Activated T-helper 2 cell treated with anti-CD3 and anti-CD28 coated beads, Interferon-gamma antibody, Interleukin-2, Interleukin-4, amounts not matched to agents 10 μg/mL and 5 μg/mL and 100 μg/mL, durations not matched to agents 14 hours and 24 hours and 36 hours (primary cell): Measurements from ENCODE around the gene ANXA3. TPM values are rescaled to one million over a fixed set of nuclear protein-coding genes. Genes with fewer than 3 reads are reported as not detected.

Experiments
- DNase-seq: peaks from one replicate; pipeline ENCODE4 v3.0.0; 2021; ENCODE audit warnings: low spot score
- H3K27ac Mint-ChIP-seq: one replicate; pipeline ENCODE4 v1.8.0; 2021; ENCODE audit warnings: mixed read lengths
- H3K27me3 Mint-ChIP-seq: one replicate; pipeline ENCODE4 v1.8.0; 2021; ENCODE audit warnings: low read depth, mixed read lengths
- H3K36me3 Mint-ChIP-seq: one replicate; pipeline ENCODE4 v1.8.0; 2021; ENCODE audit warnings: low read depth, mixed read lengths
- H3K4me1 Mint-ChIP-seq: one replicate; pipeline ENCODE4 v1.8.0; 2021; ENCODE audit warnings: low read depth, mixed read lengths
- H3K4me3 Mint-ChIP-seq: one replicate; pipeline ENCODE4 v1.8.0; 2021; ENCODE audit warnings: low read depth, mild to moderate bottlenecking, moderate library complexity, mixed read lengths
- H3K9me3 Mint-ChIP-seq: one replicate; pipeline ENCODE4 v1.8.0; 2021; ENCODE audit warnings: mixed read lengths
- intact Hi-C: fragments of 100-400 bp; cut with micrococcal nuclease; formaldehyde crosslinking; loops from one replicate; pipeline ENCODE4 v1.15.1; 2023
- total RNA-seq: library from RNA; stranded (reverse); gene quantifications from 2 replicates; pipeline ENCODE4 v1.2.3, GENCODE V29; 2022

The ANXA3 gene
- total RNA-seq, 1 donor from 2014 or later: not detected

DNA sequence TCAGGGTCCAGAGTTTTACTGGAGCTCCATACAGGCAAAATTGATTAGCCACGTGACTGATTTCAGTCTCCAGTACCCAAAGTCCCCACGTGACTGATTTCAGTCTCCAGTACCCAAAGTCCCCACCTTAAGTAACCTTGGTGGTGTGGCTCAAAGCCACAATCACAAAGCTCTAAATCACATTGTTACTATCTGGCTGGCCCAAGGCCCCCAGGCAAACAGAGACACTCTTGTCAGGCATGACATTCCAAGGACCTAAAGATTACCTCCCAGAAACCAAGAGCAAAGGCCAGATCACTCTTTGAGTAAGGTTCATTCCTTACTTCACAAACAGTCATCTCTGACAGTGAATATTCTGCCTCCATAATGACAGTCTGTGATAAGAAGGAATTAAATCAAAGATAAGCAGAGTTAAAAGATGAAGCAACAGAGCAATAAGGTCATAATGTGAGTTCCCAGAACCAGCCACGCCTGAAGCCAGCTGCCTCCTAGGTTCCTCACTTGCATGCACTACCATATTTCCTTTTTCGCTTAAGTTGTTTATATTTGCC, 78.5 kb downstream of the ANXA3 start:
- Mint-ChIP-seq H3K27me3 (peaks cover 21% of the 10 kb centered on the region), H3K4me1 (peaks cover 12% of the 10 kb centered on the region), H3K4me3 (no peak overlapping the region), H3K9me3 (no peaks in the 10 kb centered on the region), H3K36me3 (no peaks in the 10 kb centered on the region), H3K27ac (no peak overlapping the region)
- no peak for DNase-seq
- intact Hi-C loops: no loop called here

DNA sequence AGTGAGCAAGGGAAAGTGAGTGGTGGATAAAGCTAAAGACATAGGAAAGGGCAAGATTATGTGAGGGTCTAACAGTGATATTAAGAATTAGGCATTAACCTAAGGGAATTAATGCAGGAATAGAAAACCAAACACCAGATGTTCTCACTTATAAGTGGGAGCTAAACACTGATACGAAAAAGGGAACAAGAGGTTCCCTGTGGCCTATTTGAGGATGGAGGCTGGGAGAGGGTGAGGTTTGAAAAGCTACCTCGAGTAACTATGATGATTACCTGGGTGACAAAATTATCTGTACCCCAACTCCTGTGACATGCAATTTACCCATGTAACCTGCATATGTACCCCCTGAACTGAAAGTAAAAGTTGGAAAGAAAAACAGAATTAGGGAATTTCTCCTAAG, 79.0 kb downstream of the ANXA3 start:
- no peaks in the 10 kb centered on the region for H3K9me3 Mint-ChIP-seq
- peaks cover 12% of the 10 kb centered on the region for H3K4me1 Mint-ChIP-seq
- intact Hi-C loops: no loop called here
- no peak for DNase-seq
- peaks cover 24% of the 10 kb centered on the region for H3K27me3 Mint-ChIP-seq
- no peak overlapping the region for H3K4me3 Mint-ChIP-seq
- no peaks in the 10 kb centered on the region for H3K36me3 Mint-ChIP-seq
- H3K27ac Mint-ChIP-seq: no peak overlapping the region

DNA sequence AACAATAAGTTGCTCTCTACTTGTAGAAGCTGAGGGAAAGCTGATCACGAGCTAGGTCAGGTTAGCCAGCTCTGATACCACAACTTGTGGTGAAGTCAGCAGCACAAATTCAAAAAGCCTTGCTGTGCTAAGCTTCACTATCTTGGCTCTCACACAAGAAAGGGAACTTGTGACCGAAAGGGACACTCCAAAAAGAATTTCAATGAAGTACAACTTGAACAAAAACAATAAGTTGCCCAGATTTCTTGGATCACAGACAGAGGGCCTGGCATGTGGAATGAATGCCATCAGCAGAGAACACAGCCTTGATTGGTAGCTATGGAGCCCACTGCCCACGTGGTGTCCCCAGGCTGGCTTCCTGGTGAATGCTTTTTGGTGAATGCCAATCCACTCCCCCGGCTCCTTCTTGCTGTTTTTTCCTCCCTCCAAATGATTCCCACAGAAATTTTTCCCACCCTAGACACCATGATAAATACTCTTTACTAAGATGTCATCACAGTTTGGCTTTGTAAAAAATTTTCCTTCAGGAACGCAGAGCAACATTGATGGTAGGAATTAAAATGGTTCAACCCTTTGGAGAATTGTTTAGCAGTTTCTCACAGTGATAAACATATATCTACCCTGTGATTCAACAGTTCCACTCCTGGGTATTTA, 82.6 kb downstream of the ANXA3 start:
- no peaks in the 10 kb centered on the region for H3K9me3 Mint-ChIP-seq
- H3K27ac Mint-ChIP-seq: no peak overlapping the region
- no peak overlapping the region for H3K4me3 Mint-ChIP-seq
- H3K4me1 Mint-ChIP-seq: peaks cover 16% of the 10 kb centered on the region
- no peak for DNase-seq
- H3K27me3 Mint-ChIP-seq: peaks cover 19% of the 10 kb centered on the region
- intact Hi-C loops: no loop called here
- no peaks in the 10 kb centered on the region for H3K36me3 Mint-ChIP-seq

DNA sequence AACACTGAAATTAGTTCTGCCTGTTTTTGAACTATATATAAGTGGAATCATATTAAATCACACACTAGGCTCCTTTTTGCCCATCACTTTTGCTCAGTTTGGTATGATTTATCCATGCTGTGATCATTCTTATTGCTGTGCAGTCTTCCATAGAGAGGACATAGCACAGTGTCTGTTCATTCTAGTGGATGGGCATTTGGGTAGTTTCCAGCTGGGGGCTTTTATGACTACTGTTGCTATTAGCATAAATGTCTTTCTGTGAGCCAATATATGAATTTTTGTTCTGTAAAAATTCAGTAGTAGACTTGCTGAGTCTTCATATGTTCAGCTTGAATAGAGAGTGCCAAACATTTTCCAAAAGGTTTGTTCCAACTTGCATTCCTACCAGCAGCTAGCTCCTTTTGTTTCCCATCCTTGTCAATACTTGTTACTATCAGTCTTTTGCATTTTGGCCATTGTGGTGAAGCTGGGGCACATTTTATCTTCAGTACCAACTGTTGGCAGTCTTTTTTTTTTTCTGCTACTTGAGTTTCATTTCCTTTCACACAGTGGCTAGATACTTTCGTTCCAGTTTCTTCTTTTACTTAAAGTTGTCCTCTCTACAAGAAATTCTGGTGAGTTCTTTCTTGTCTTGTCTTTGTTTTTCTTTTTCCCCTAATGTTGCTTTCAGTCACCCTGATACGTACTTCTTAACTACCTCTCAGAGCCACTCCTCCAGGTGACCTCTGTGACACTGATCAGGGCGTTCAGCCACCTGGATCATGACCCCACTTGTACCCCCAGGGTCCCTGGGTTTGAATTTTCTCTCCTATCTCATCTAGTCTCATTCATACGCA, 87.0 kb downstream of the ANXA3 start:
- no peak overlapping the region for H3K4me3 Mint-ChIP-seq
- intact Hi-C loops: loop anchor here (2.0 kb wide), 1 partner anchor 18 kb away; no protein-coding TSS in a partner anchor
- H3K9me3 Mint-ChIP-seq: no peaks in the 10 kb centered on the region
- H3K36me3 Mint-ChIP-seq: no peaks in the 10 kb centered on the region
- no peak for DNase-seq
- H3K27ac Mint-ChIP-seq: peak overlapping the region; percentile 78
- peaks cover 11% of the 10 kb centered on the region for H3K27me3 Mint-ChIP-seq
- peaks cover 40% of the 10 kb centered on the region for H3K4me1 Mint-ChIP-seq

DNA sequence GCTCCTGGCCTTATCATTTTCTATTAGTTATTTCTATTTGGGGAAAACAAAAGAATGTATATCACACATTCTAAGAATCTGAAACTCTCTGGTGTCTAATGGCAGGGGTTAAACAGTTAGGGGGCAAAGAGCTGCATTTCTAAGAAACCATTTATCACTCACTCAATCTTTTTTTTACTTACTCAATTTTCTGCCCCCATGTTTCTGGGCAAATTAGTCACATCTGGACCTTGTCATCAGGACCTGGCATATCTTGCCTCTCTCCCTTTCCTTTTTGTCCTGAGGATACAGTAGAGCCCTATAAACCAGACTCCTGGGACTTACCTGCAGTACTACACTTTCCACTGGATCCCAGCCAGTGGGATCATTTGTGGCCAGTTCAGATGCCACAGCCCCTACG, 89.1 kb downstream of the ANXA3 start:
- H3K27ac Mint-ChIP-seq: no peak overlapping the region
- no peaks in the 10 kb centered on the region for H3K9me3 Mint-ChIP-seq
- H3K4me1 Mint-ChIP-seq: peaks cover 40% of the 10 kb centered on the region
- no peak overlapping the region for H3K4me3 Mint-ChIP-seq
- intact Hi-C loops: no loop called here
- peaks cover 2% of the 10 kb centered on the region for H3K27me3 Mint-ChIP-seq
- DNase-seq: no peak
- no peaks in the 10 kb centered on the region for H3K36me3 Mint-ChIP-seq

DNA sequence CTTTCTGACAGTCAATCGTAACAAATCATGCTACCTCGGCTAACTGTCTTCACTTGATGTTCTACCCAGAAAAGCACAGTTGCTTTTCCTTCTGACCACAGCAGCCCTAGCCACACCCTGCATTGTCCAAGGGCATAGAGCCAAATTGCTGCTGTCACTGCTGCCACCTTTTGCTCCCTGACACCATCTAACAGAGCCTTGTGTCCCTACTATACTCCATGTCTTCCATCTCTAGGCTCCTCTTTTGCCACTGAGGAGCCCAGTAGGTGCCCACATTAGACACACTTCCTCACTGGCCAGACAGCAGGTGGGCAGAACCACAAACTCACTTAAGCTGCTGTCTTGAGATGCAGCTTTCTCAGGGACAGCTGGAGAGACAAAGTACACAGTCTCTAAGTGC, 91.4 kb downstream of the ANXA3 start:
- Mint-ChIP-seq H3K27ac (no peak overlapping the region), H3K27me3 (peaks cover 5% of the 10 kb centered on the region), H3K4me1 (peaks cover 41% of the 10 kb centered on the region), H3K4me3 (no peak overlapping the region), H3K36me3 (no peaks in the 10 kb centered on the region), H3K9me3 (no peaks in the 10 kb centered on the region)
- intact Hi-C loops: no loop called here
- DNase-seq: no peak

DNA sequence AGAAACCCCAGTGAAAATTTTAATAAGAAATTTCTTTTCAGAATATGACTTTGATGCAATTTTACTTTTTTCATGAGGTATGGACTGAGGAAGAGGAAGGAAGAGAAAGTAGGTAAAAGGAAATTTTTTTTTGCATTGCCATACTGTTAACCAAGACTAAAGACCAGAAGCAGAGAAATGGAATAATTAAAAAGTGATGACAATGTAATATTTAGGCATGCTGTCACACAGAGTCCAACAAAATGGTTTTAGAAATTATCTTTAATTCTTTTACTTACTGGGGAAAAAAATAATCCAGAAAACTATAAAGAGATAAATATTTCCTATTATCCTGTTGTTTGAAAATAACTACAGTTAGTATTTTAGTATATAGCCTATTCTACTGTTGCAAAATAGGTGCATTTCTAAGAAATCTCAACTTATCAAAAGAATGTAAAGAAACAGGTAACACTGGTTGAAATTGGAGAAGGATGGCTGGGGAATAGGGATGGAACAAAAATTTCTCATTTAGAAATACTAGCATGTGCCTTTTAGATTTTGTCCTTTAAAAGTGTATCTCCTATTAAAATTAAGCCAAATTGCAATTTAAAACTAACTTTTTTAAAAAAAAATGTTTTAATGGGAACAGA, 92.6 kb downstream of the ANXA3 start:
- H3K4me1 Mint-ChIP-seq: peaks cover 29% of the 10 kb centered on the region
- DNase-seq: no peak
- H3K9me3 Mint-ChIP-seq: no peaks in the 10 kb centered on the region
- no peak overlapping the region for H3K4me3 Mint-ChIP-seq
- H3K36me3 Mint-ChIP-seq: no peaks in the 10 kb centered on the region
- peaks cover 5% of the 10 kb centered on the region for H3K27me3 Mint-ChIP-seq
- no peak overlapping the region for H3K27ac Mint-ChIP-seq
- intact Hi-C loops: no loop called here

DNA sequence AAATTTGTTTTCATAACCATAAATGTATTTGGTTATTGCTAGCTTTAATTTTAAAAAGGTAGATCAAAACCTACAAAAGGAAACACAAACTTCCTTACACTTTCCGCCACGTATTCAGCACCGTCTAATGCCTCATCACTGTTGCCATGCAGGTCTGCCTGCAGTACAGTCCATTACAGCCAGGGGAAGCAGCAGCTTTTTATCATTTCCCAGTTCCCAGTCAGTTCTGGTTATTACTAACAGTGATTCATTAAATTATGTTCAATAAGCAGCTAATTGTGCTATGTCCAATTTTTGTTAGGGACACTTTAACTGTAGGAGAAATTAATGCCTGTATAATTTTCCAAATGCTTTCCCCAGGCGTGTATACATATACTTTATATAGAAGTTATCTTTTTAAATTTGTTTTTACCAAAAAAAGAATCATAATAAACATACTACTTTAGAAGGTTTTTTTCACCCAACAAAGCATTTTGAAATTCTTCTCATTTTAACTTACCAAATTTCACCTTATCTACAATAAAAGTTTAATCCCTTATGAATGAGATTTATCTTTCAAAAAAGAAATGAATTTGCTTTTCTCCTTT, 93.3 kb downstream of the ANXA3 start:
- DNase-seq: peak; percentile 18
- intact Hi-C loops: no loop called here
- Mint-ChIP-seq H3K36me3 (no peaks in the 10 kb centered on the region), H3K4me3 (no peak overlapping the region), H3K4me1 (peaks cover 27% of the 10 kb centered on the region), H3K27ac (no peak overlapping the region), H3K27me3 (peaks cover 7% of the 10 kb centered on the region), H3K9me3 (no peaks in the 10 kb centered on the region)

DNA sequence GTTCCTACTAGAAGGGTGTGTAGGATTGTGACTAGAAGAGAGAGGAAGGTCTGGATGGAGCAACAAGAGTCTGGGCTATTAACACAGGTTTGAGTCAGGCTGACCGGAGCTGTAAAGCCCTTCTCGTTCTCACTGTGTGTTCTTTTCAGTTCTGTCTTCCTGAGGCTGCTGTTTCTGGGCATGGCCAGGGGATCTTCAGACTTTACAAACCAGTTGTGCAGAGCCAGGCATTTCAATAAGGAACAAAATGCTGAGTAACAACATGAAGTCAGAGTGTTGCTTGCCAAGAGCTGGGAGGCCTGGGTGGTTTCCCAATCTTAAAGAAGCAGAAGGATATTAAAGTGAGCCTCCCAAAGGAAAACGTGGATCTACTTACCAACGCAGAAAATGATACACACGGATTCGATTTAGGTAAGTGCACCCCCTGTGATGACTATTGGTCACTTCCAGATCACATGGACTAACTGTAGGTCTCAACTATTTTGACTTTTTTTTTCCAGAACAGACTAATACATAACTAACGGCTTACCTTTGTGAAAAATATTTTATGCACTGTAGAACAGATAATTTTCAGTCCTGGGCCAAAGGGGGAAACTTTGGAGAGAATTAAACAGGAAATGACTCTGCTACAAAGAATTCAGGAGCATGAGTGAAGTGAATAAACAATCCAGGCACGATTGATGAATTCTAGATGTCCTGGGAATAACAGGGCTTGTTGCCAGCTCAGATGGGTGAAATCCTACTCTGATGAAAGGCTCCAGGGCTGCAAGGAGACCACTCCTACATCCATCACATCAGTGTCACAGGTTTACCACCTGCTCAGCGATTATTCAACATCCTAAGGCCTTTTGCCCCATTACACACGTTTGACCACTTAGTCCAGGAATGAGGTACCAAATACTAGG, 94.5 kb downstream of the ANXA3 start:
- peaks cover 16% of the 10 kb centered on the region for H3K27me3 Mint-ChIP-seq
- intact Hi-C loops: no loop called here

DNA sequence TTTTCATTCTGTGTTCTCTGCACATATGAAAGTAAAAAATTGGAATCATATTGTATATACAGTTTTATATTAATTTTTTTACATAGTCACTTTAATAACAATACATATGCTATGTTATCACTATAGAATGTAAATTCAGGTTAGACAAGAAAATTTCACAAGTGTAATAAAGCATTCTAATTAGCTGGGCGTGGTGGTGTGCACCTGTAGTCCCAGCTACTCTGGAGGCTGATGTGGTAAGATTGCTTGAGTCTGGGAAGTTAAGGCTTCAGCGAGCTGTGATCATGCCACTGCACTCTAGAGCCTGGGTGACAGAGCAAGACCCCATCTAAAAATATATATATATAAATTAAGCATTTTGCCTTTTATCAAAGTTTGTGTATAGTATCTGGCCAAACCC, 95.7 kb downstream of the ANXA3 start:
- Mint-ChIP-seq H3K27ac (no peak overlapping the region), H3K27me3 (peaks cover 16% of the 10 kb centered on the region), H3K4me3 (no peak overlapping the region), H3K36me3 (no peaks in the 10 kb centered on the region), H3K4me1 (peaks cover 14% of the 10 kb centered on the region), H3K9me3 (no peaks in the 10 kb centered on the region)
- intact Hi-C loops: no loop called here
- DNase-seq: no peak

More for the DNA sequence above, 94.5 kb downstream of the ANXA3 start:
- DNase-seq: no peak
- H3K4me3 Mint-ChIP-seq: no peak overlapping the region
- no peak overlapping the region for H3K27ac Mint-ChIP-seq
- no peaks in the 10 kb centered on the region for H3K36me3 Mint-ChIP-seq
- H3K9me3 Mint-ChIP-seq: no peaks in the 10 kb centered on the region
- H3K4me1 Mint-ChIP-seq: peaks cover 21% of the 10 kb centered on the region

DNA sequence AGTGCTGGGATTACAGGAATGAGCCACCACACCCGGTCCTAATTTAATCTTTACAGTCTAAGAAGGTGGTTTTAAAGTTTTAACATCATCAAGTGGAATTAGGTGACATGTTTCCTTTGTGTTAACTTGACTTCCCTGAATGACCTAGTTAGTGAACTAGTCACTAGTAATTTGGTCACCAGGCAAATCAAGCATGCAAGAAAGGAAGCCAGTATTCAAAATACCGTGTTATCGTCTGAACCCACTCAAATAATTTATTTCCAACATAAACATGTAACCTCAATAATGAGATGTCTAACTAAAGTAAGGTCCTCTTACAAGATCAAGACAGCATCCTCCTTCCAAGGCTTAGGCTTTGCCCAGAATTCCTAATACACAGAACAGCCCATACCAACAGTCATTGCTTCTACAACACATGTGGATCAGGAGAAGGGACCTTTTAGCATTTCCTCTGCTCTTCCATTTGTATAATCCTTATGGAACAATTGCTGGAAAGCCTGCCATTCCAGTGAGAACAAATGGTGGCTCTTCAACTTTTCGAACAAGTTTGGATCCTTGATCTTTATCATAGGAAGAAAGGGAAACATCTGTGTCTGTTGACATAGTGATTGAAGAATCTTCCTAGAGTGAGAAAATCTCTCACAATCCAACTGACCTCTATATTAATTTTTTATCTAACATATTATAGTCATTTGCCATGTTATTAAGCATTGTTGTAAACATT, 97.2 kb downstream of the ANXA3 start:
- H3K27me3 Mint-ChIP-seq: peaks cover 21% of the 10 kb centered on the region
- intact Hi-C loops: no loop called here
- peaks cover 5% of the 10 kb centered on the region for H3K4me1 Mint-ChIP-seq
- no peak for DNase-seq
- no peaks in the 10 kb centered on the region for H3K36me3 Mint-ChIP-seq
- H3K27ac Mint-ChIP-seq: no peak overlapping the region
- H3K9me3 Mint-ChIP-seq: no peaks in the 10 kb centered on the region
- H3K4me3 Mint-ChIP-seq: no peak overlapping the region
